Activated CD8-positive, alpha-beta T cell treated with anti-CD3 and anti-CD28 coated beads for 36 hours (primary cell): ENCODE results near the gene ZNF385A. TPM values are rescaled to one million over a fixed set of nuclear protein-coding genes. Genes with fewer than 3 reads are reported as not detected.
A peak's percentile ranks its signal among the peaks of the same experiment; 100 is the strongest.

ENCODE experiments used
- ATAC-seq: fragments of 200-7000 bp; cut with Tn5 transposase; one replicate; pipeline ENCODE4 v1.10.0; 2021; ENCODE audit warnings: mild to moderate bottlenecking, moderate library complexity
- CTCF ChIA-PET: fragments of 350-600 bp; sonication (Branson Sonifier 250); formaldehyde crosslinking; loops from one replicate; lab custom pipeline; 2021; ENCODE audit warnings: antibody characterized with exemption; lab: Charles Lee
- POLR2A ChIA-PET: fragments of 350-600 bp; sonication (Branson Sonifier 250); formaldehyde crosslinking; loops from one replicate; lab custom pipeline; 2021; ENCODE audit warnings: antibody characterized with exemption; lab: Charles Lee
- DNase-seq: peaks from one replicate; pipeline ENCODE4 v3.0.0-alpha.2; 2020
- H3K27ac Mint-ChIP-seq: one replicate; pipeline ENCODE4 v1.8.0; 2021; ENCODE audit warnings: mild to moderate bottlenecking, mixed read lengths
- H3K27me3 Mint-ChIP-seq: one replicate; pipeline ENCODE4 v1.8.0; 2021; ENCODE audit warnings: mixed read lengths
- H3K36me3 Mint-ChIP-seq: one replicate; pipeline ENCODE4 v1.8.0; 2021; ENCODE audit warnings: low read depth, mixed read lengths
- H3K4me1 Mint-ChIP-seq: one replicate; pipeline ENCODE4 v1.8.0; 2021; ENCODE audit warnings: low read depth, mixed read lengths
- H3K4me3 Mint-ChIP-seq: one replicate; pipeline ENCODE4 v1.8.0; 2021; ENCODE audit warnings: mild to moderate bottlenecking, moderate library complexity, mixed read lengths
- H3K9me3 Mint-ChIP-seq: one replicate; pipeline ENCODE4 v1.8.0; 2021; ENCODE audit warnings: mixed read lengths
- CTCF ChIP-seq: fragments of 200-600 bp; IDR thresholded peaks from one replicate; pipeline ENCODE4 v1.8.0; 2022; ENCODE audit warnings: antibody characterized with exemption, mild to moderate bottlenecking
- intact Hi-C: fragments of 100-400 bp; cut with micrococcal nuclease; formaldehyde crosslinking; loops from one replicate; pipeline ENCODE4 v1.10.0; 2022
- total RNA-seq, 2 experiments: library from RNA; stranded (reverse); gene quantifications; one replicate each; pipeline ENCODE4 v1.2.3, GENCODE V29; 2021

Gene ZNF385A
- total RNA-seq, 2 experiments from 2014 or later: 1.1 to 2.5 TPM

- no peak for DNase-seq
- POLR2A ChIA-PET: interaction anchor here (0.6 to 1.8 kb wide), 7 partner anchors 9 to 160 kb away, joined by 3 to 5 read pairs (median 4); no protein-coding TSS in a partner anchor
- H3K4me1 Mint-ChIP-seq: peaks cover 15% of the 10 kb centered on the region
- no peaks in the 10 kb centered on the region for H3K36me3 Mint-ChIP-seq
- CTCF ChIA-PET: interaction anchor here (0.6 to 7.9 kb wide), 65 partner anchors 8 to 755 kb away, joined by 3 to 79 read pairs (median 5); partner anchors contain the start of genes COPZ1, NCKAP1L and NFE2
- H3K9me3 Mint-ChIP-seq: no peaks in the 10 kb centered on the region
- ATAC-seq: no peak
- H3K4me3 Mint-ChIP-seq: peak overlapping the region; percentile 42
- intact Hi-C loops: no loop called here
- no peak overlapping the region for H3K27ac Mint-ChIP-seq
- no peak for TF ChIP-seq CTCF
- H3K27me3 Mint-ChIP-seq: no peaks in the 10 kb centered on the region
Measured at GRCh38 chr12:54378796-54379397, 5.6 kb downstream of the ZNF385A start.

GRCh38 chr12:54377797-54378515 lies 6.6 kb downstream of the ZNF385A start:
- no peaks in the 10 kb centered on the region for H3K36me3 Mint-ChIP-seq
- no peak overlapping the region for H3K27ac Mint-ChIP-seq
- ATAC-seq (no peak), DNase-seq (no peak)
- no peak for TF ChIP-seq CTCF
- no peaks in the 10 kb centered on the region for H3K9me3 Mint-ChIP-seq
- ChIA-PET POLR2A (interaction anchor here (0.7 to 1.8 kb wide), 2 partner anchors 19 to 21 kb away, joined by 3 to 5 read pairs; no protein-coding TSS in a partner anchor), CTCF (interaction anchor here (1.0 to 7.9 kb wide), 15 partner anchors 10 to 169 kb away, joined by 3 to 79 read pairs (median 23); partner anchors contain the start of gene NFE2)
- peaks cover 19% of the 10 kb centered on the region for H3K4me1 Mint-ChIP-seq
- intact Hi-C loops: no loop called here
- H3K4me3 Mint-ChIP-seq: no peak overlapping the region
- no peaks in the 10 kb centered on the region for H3K27me3 Mint-ChIP-seq

- Mint-ChIP-seq H3K27ac (peak overlapping the region; percentile 32), H3K36me3 (no peaks in the 10 kb centered on the region), H3K27me3 (no peaks in the 10 kb centered on the region), H3K9me3 (no peaks in the 10 kb centered on the region), H3K4me3 (no peak overlapping the region), H3K4me1 (peaks cover 23% of the 10 kb centered on the region)
- DNase-seq: no peak
- ChIA-PET POLR2A (interaction anchor here (2.0 kb wide), 1 partner anchor 17 kb away, joined by 4 read pairs; no protein-coding TSS in a partner anchor), CTCF (interaction anchor here (0.9 to 6.6 kb wide), 5 partner anchors 10 to 63 kb away, joined by 3 to 68 read pairs (median 3); no protein-coding TSS in a partner anchor)
- no peak for ATAC-seq
- intact Hi-C loops: no loop called here
- TF ChIP-seq CTCF: no peak
Measured at GRCh38 chr12:54377007-54377406, 7.5 kb downstream of the ZNF385A start.

- ChIA-PET CTCF (interaction anchor here (0.9 to 6.6 kb wide), 4 partner anchors 9 to 64 kb away, joined by 3 to 68 read pairs (median 4); no protein-coding TSS in a partner anchor), POLR2A (interaction anchor here (2.0 kb wide), 1 partner anchor 17 kb away, joined by 4 read pairs; no protein-coding TSS in a partner anchor)
- H3K4me1 Mint-ChIP-seq: peaks cover 26% of the 10 kb centered on the region
- peak overlapping the region; percentile 32 for H3K27ac Mint-ChIP-seq
- H3K27me3 Mint-ChIP-seq: no peaks in the 10 kb centered on the region
- intact Hi-C loops: no loop called here
- TF ChIP-seq CTCF: no peak
- no peaks in the 10 kb centered on the region for H3K36me3 Mint-ChIP-seq
- ATAC-seq: no peak
- DNase-seq: no peak
- H3K9me3 Mint-ChIP-seq: no peaks in the 10 kb centered on the region
- no peak overlapping the region for H3K4me3 Mint-ChIP-seq
Measured at GRCh38 chr12:54376596-54376995, 7.9 kb downstream of the ZNF385A start.
